ENCODE data around the gene CNTN5.

The CNTN5 gene

GRCh38 chr11:99307510-99308088, 286.9 kb downstream of the CNTN5 start:
- H3K4me3 ChIP-seq, result no peak overlapping the region
- no peak for TF ChIP-seq CTCF (IDR thresholded peaks at IDR 0.05)

GRCh38 chr11:99311870-99312269, 291.1 kb downstream of the CNTN5 start:
- intact Hi-C loops (cut with DNase I; ENCODE audit: low total_unique reads), result no loop called here
- no peak for TF ChIP-seq CTCF (IDR thresholded peaks at IDR 0.05)

More at GRCh38 chr11:99307510-99308088, 286.9 kb downstream of the CNTN5 start:
- no peaks in the 10 kb centered on the region for H3K4me1 ChIP-seq
- no peaks in the 10 kb centered on the region for H3K27me3 ChIP-seq
- intact Hi-C loops (cut with DNase I; ENCODE audit: low total_unique reads), result no loop called here
- H3K36me3 ChIP-seq, result no peaks in the 10 kb centered on the region
- no peak for DNase-seq
- no peaks in the 10 kb centered on the region for H3K9me3 ChIP-seq
- H3K27ac ChIP-seq, result no peak overlapping the region

GRCh38 chr11:99316776-99317520, 296.2 kb downstream of the CNTN5 start:
- H3K4me1 ChIP-seq, result no peaks in the 10 kb centered on the region

More at GRCh38 chr11:99311870-99312269, 291.1 kb downstream of the CNTN5 start:
- no peak overlapping the region for H3K27ac ChIP-seq
- H3K27me3 ChIP-seq, result no peaks in the 10 kb centered on the region
- no peaks in the 10 kb centered on the region for H3K4me1 ChIP-seq
- no peak for DNase-seq
- H3K4me3 ChIP-seq, result no peak overlapping the region
- no peaks in the 10 kb centered on the region for H3K36me3 ChIP-seq
- H3K9me3 ChIP-seq, result no peaks in the 10 kb centered on the region

GRCh38 chr11:99320769-99321290, 300.1 kb downstream of the CNTN5 start:
- Histone ChIP-seq H3K27ac (no peak overlapping the region), H3K36me3 (no peaks in the 10 kb centered on the region), H3K27me3 (no peaks in the 10 kb centered on the region), H3K4me1 (no peaks in the 10 kb centered on the region), H3K4me3 (no peak overlapping the region), H3K9me3 (no peaks in the 10 kb centered on the region)
- no peak for DNase-seq
- intact Hi-C loops (cut with DNase I; ENCODE audit: low total_unique reads), result no loop called here
- TF ChIP-seq CTCF (IDR thresholded peaks at IDR 0.05), result no peak

More at GRCh38 chr11:99316776-99317520, 296.2 kb downstream of the CNTN5 start:
- intact Hi-C loops (cut with DNase I; ENCODE audit: low total_unique reads), result no loop called here
- Histone ChIP-seq H3K27me3 (no peaks in the 10 kb centered on the region), H3K27ac (no peak overlapping the region), H3K9me3 (no peaks in the 10 kb centered on the region), H3K4me3 (no peak overlapping the region), H3K36me3 (no peaks in the 10 kb centered on the region)
- no peak for DNase-seq
- TF ChIP-seq CTCF (IDR thresholded peaks at IDR 0.05), result no peak

GRCh38 chr11:99325847-99326246, 305.1 kb downstream of the CNTN5 start:
- Histone ChIP-seq H3K36me3 (no peaks in the 10 kb centered on the region), H3K27ac (no peak overlapping the region), H3K4me1 (no peaks in the 10 kb centered on the region), H3K4me3 (no peak overlapping the region), H3K27me3 (no peaks in the 10 kb centered on the region), H3K9me3 (no peaks in the 10 kb centered on the region)
- intact Hi-C loops (cut with DNase I; ENCODE audit: low total_unique reads), result no loop called here
- no peak for DNase-seq
- no peak for TF ChIP-seq CTCF (IDR thresholded peaks at IDR 0.05)
